K562 (cell line): ENCODE measurements around the gene HRH1. TPM values are rescaled to one million over a fixed set of nuclear protein-coding genes. Genes with fewer than 3 reads are reported as not detected.
A peak's percentile ranks its signal among the peaks of the same experiment; 100 is the strongest.

Experiments used
- ATAC-seq: fragments of 200-7000 bp; cut with Tn5 transposase; 3 replicates; pipeline ENCODE4 v1.9.1; 2020; ENCODE audit warnings: moderate library complexity
- BruUV-seq: library from RNA; stranded (reverse); fragments of 400-500 nt; replicated peaks from 2 replicates; lab custom pipeline; 2021; lab: Mats Ljungman, UMichigan
- CTCF ChIA-PET: fragments of 300-600 bp; formaldehyde crosslinking; extraction: SDS; loops from one replicate; lab custom pipeline; 2021; ENCODE audit warnings: low intra/inter-chr PET ratio; lab: Yijun Ruan, JAX
- POLR2A ChIA-PET: fragments of 300-600, 350-650 bp; sonication (Branson Sonifier 250); formaldehyde crosslinking; extraction: SDS; loops from one replicate; lab custom pipeline; 2021; ENCODE audit warnings: antibody characterized with exemption, inconsistent platforms; lab: Yijun Ruan, JAX
- DNase-seq, 4 experiments: peaks; one replicate each; pipeline versions ENCODE4 v3.0.0 to v3.0.0-alpha.2; 2011 to 2018; ENCODE audit warnings: low spot score in 3 of 4, mixed read lengths in 3 of 4; ENCODE audit errors: extremely low read depth in 1 of 4
- FAIRE-seq: peaks from 2 replicates; lab custom pipeline; 2011; peaks lifted over from hg19 to GRCh38; lab: Jason Lieb, UNC
- H2AFZ ChIP-seq: 2 replicates; pipeline ENCODE4 v1.6.0; 2011; ENCODE audit warnings: low read depth, low read length, control low read depth, inconsistent platforms
- H3K27ac ChIP-seq: fragments of 200-600 bp; 3 replicates; pipeline ENCODE4 v1.8.0; 2011; ENCODE audit warnings: low read depth, mild to moderate bottlenecking, control low read depth, inconsistent platforms, low read length, moderate library complexity, mixed read lengths; ENCODE audit errors: extremely low read depth
- H3K27me3 ChIP-seq, 2 experiments: fragments of 300-600 bp in 1 of 2; 2 replicates in 1 of 2; 3 replicates in 1 of 2; pipeline versions ENCODE4 v1.6.0 to v1.8.0; 2011; ENCODE audit warnings: inconsistent platforms in 2 of 2, low read length in 2 of 2, mild to moderate bottlenecking in 1 of 2, mixed read lengths in 1 of 2, moderate library complexity in 1 of 2; ENCODE audit not compliant: control insufficient read depth in 2 of 2, insufficient read depth in 2 of 2
- H3K36me3 ChIP-seq: fragments of 300-600 bp; 3 replicates; pipeline ENCODE4 v1.8.0; 2011; ENCODE audit warnings: mild to moderate bottlenecking, low read length, inconsistent platforms; ENCODE audit not compliant: control insufficient read depth, insufficient read depth
- H3K4me1 ChIP-seq, 2 experiments: fragments of 200-600 bp in 1 of 2; replicated peaks in 1 of 2; 2 replicates in 1 of 2; 3 replicates in 1 of 2; pipeline versions ENCODE4 v1.5.1 to v1.8.0; 2011; ENCODE audit warnings: inconsistent platforms in 2 of 2, low read length in 2 of 2, mild to moderate bottlenecking in 1 of 2, mixed read lengths in 1 of 2, moderate library complexity in 1 of 2; ENCODE audit not compliant: control insufficient read depth in 2 of 2, insufficient read depth in 2 of 2
- H3K4me2 ChIP-seq: 2 replicates; pipeline ENCODE4 v1.6.1; 2011; ENCODE audit warnings: low read length, control low read depth, inconsistent platforms, mixed read lengths; ENCODE audit not compliant: insufficient read depth
- H3K4me3 ChIP-seq: fragments of 200-600 bp; sonication (generic), shearing (Covaris generic); 2 replicates; pipeline ENCODE4 v1.5.1; 2016; ENCODE audit warnings: control low read depth, inconsistent platforms
- H3K79me2 ChIP-seq: fragments of 200-600 bp; 3 replicates; pipeline ENCODE4 v1.8.0; 2011; ENCODE audit warnings: low read length, inconsistent platforms; ENCODE audit not compliant: control insufficient read depth, insufficient read depth
- H3K9ac ChIP-seq, 2 experiments: 2 replicates each; pipeline versions ENCODE4 v1.6.0 to v1.6.1; 2011; ENCODE audit warnings: low read depth in 2 of 2, low read length in 2 of 2, control low read depth in 1 of 2, inconsistent platforms in 1 of 2, mild to moderate bottlenecking in 1 of 2, mixed read lengths in 1 of 2; ENCODE audit not compliant: insufficient read depth in 1 of 2
- H3K9me1 ChIP-seq: one replicate; pipeline ENCODE4 v1.6.0; 2011; ENCODE audit warnings: inconsistent platforms, mild to moderate bottlenecking, low read length, moderate library complexity; ENCODE audit not compliant: control insufficient read depth, insufficient read depth
- H3K9me3 ChIP-seq: replicated peaks from 2 replicates; pipeline ENCODE4 v1.5.1; 2011; ENCODE audit warnings: low read depth, low read length, inconsistent platforms; ENCODE audit not compliant: control insufficient read depth, insufficient read depth
- H4K20me1 ChIP-seq: replicated peaks from 2 replicates; pipeline ENCODE4 v1.6.1; 2011; ENCODE audit warnings: low read length, inconsistent platforms, mixed read lengths; ENCODE audit not compliant: control insufficient read depth, insufficient read depth
- ATF3 ChIP-seq, 2 experiments: fragments of 450-650 bp in 1 of 2; sonication (generic) in 1 of 2; formaldehyde crosslinking in 1 of 2; IDR thresholded peaks in 1 of 2; conservative IDR thresholded peaks in 1 of 2; 2 replicates each; pipeline versions ENCODE4 v1.6.1 to v1.8.1; 2016 to 2023; ENCODE audit warnings: mild to moderate bottlenecking in 2 of 2, moderate library complexity in 2 of 2, inconsistent platforms in 1 of 2, missing genetic modification reagents in 1 of 2
- ATF7 ChIP-seq: fragments of 450-650 bp; IDR thresholded peaks from 2 replicates; pipeline ENCODE4 v1.7.1; 2014; ENCODE audit warnings: mild to moderate bottlenecking, moderate library complexity
- ID3 ChIP-seq, 2 experiments: fragments of 250-450 bp in 1 of 2; fragments of 450-650 bp in 1 of 2; sonication (Bioruptor Pico) in 1 of 2; IDR thresholded peaks; 2 replicates each; pipeline versions ENCODE4 v1.6.1 to v1.8.0; 2016 to 2021; ENCODE audit warnings: mild to moderate bottlenecking in 2 of 2, moderate library complexity in 2 of 2, missing compliant biosample characterization in 1 of 2, missing genetic modification characterization in 1 of 2
- WGBS: fragments of 100-300 bp; shearing (Covaris generic); methylation state at CpG from one replicate; pipeline ENCODE4 v1.1.6; 2016; ENCODE audit warnings: low coverage, mixed read lengths; ENCODE audit not compliant: insufficient coverage; ENCODE audit errors: missing lambda C conversion rate; 5-methylcytosine and 5-hydroxymethylcytosine counted together
- in situ Hi-C: fragments of 300-500 bp; cut with MboI; formaldehyde crosslinking; loops from 4 replicates; pipeline ENCODE4 v1.15.0; 2018; ENCODE audit warnings: inconsistent platforms, mixed read lengths
- intact Hi-C: fragments of 100-400 bp; cut with micrococcal nuclease; formaldehyde crosslinking; loops from 2 replicates; pipeline ENCODE4 v1.14.2; 2022
- polyA plus RNA-seq, 8 experiments: library from polyadenylated mRNA; depleted of rRNA in 4 of 8; stranded (reverse) in 5 of 8; unstranded in 3 of 8; fragments of >200 nt; fragmentation: Nextera tagmentation in 2 of 8; fragmentation: Illumina TruSeq in 1 of 8; extraction: Ambion mirVana in 2 of 8; extraction: Trizol in 1 of 8; gene quantifications; 2 replicates each; pipeline versions ENCODE4 v1.2.1 to v1.2.3, GENCODE V29; 2011 to 2014; ENCODE audit warnings: inconsistent platforms in 1 of 8, missing spikeins in 1 of 8
- total RNA-seq, 7 experiments: library from RNA; depleted of rRNA in 6 of 7; stranded (reverse); fragments of >200 nt in 6 of 7; fragmentation: Illumina TruSeq in 2 of 7; extraction: Trizol in 2 of 7; gene quantifications; 2 replicates each; pipeline versions ENCODE4 v1.2.1 to v1.2.3, GENCODE V29; 2011 to 2021; ENCODE audit warnings: low replicate concordance in 1 of 7

HRH1 gene
- total and polyA plus RNA-seq, 9 of the 15 experiments (the other 6 are each of a cell fraction or from before 2014, with no cell fraction given), result 0.03 to 0.15 (median 0.06) TPM; not detected in 1

GRCh38 chr3:11206316-11206715, 52.0 kb downstream of the HRH1 start:
- Histone ChIP-seq H3K4me2 (no peak overlapping the region), H2AFZ (no peak overlapping the region), H4K20me1 (no peaks in the 10 kb centered on the region; the same call in 1 of the 2 replicates), H3K9me1 (no peaks in the 10 kb centered on the region), H3K79me2 (no peaks in the 10 kb centered on the region), H3K4me3 (no peak overlapping the region), H3K9ac (no peak overlapping the region), H3K9me3 (no peaks in the 10 kb centered on the region), H3K36me3 (no peaks in the 10 kb centered on the region), H3K27ac (no peak overlapping the region), H3K4me1 (no peaks in the 10 kb centered on the region), H3K27me3 (peaks cover 33 to 71% of the 10 kb centered on the region in 2 experiments)
- no TSS peak for BruUV-seq
- ChIA-PET POLR2A (interaction anchor here (0.6 to 1.1 kb wide), 3 partner anchors 29 to 592 kb away, joined by 3 to 4 read pairs (median 4); no protein-coding TSS in a partner anchor), CTCF (no interaction called here)
- FAIRE-seq (peak; percentile 60), DNase-seq (no peak), ATAC-seq (no peak)
- TF ChIP-seq ID3 (CRISPR knock-in tag; IDR thresholded peaks at IDR 0.05) (no peak), ID3 (tag; IDR thresholded peaks at IDR 0.05) (no peak), ATF3 (IDR thresholded peaks at IDR 0.05) (peak; percentile 15; the same call in 1 of the 2 replicates), ATF3 (CRISPR knock-in tag; conservative IDR thresholded peaks at IDR 0.05) (no peak), ATF7 (peak; percentile 17; the same call in 1 of the 2 replicates)
- intact Hi-C loops (loop anchor here (5.0 kb wide), 2 partner anchors 49 to 149 kb away; no protein-coding TSS in a partner anchor), in situ Hi-C loops (no loop called here)
- 3% methylated on average over 8 of the region's 8 CpGs for WGBS
